CD4-positive, alpha-beta T cell treated with Interleukin-6 at 100 ng/mL for 8 hours (primary cell): ENCODE data around the gene ZNF628.
A peak's percentile ranks its signal among the peaks of the same experiment; 100 is the strongest.

Experiments used
- DNase-seq: peaks from one replicate; pipeline ENCODE4 v3.0.0-alpha.2; 2020; ENCODE audit warnings: mixed read lengths, low spot score

ZNF628 gene

GRCh38 chr19:55497763-55498162 is 21.3 kb downstream of the ZNF628 start:
- no peak for DNase-seq

- no peak for DNase-seq
Measured at GRCh38 chr19:55498246-55498840, 21.9 kb downstream of the ZNF628 start.

GRCh38 chr19:55500368-55500952 is 24.0 kb downstream of the ZNF628 start:
- DNase-seq = no peak

- no peak for DNase-seq
Measured at GRCh38 chr19:55502197-55502952, 26.0 kb downstream of the ZNF628 start.

GRCh38 chr19:55503157-55503501 is 26.7 kb downstream of the ZNF628 start:
- no peak for DNase-seq

GRCh38 chr19:55503502-55504251 is 27.3 kb downstream of the ZNF628 start:
- peak; percentile 90 for DNase-seq

- DNase-seq = no peak
Measured at GRCh38 chr19:55504252-55504603, 27.8 kb downstream of the ZNF628 start.

- DNase-seq = no peak
Measured at GRCh38 chr19:55504981-55505380, 28.6 kb downstream of the ZNF628 start.

GRCh38 chr19:55508120-55508519 is 31.7 kb downstream of the ZNF628 start:
- DNase-seq = no peak

GRCh38 chr19:55516878-55517620 is 40.6 kb downstream of the ZNF628 start:
- DNase-seq = peak; percentile 91

GRCh38 chr19:55519451-55520311 is 43.3 kb downstream of the ZNF628 start:
- DNase-seq = no peak

- no peak for DNase-seq
Measured at GRCh38 chr19:55520691-55521292, 44.4 kb downstream of the ZNF628 start.

- DNase-seq = no peak
Measured at GRCh38 chr19:55525289-55526101, 49.1 kb downstream of the ZNF628 start.

GRCh38 chr19:55526216-55527196 is 50.1 kb downstream of the ZNF628 start:
- DNase-seq = no peak

- DNase-seq = no peak
Measured at GRCh38 chr19:55527197-55528029, 51.0 kb downstream of the ZNF628 start.

- DNase-seq = no peak
Measured at GRCh38 chr19:55528030-55528803, 51.8 kb downstream of the ZNF628 start.
